Spleen (tissue), 7 donors: ENCODE data around the gene PRR5L.

ENCODE experiments used
- POLR2A ChIP-seq, 3 donors: fragments of 450-650 bp; IDR thresholded peaks; one replicate each; pipeline ENCODE4 v1.5.1; 2017; ENCODE audit warnings: antibody characterized with exemption in 3 of 3, mild to moderate bottlenecking in 1 of 3
- POLR2AphosphoS5 ChIP-seq, 3 donors: sonication (generic); formaldehyde crosslinking; IDR thresholded peaks; one replicate each; pipeline ENCODE4 v1.5.1; 2017; ENCODE audit warnings: antibody characterized with exemption in 3 of 3
- TF ChIP-seq, protein P1 (sequence below), 11 experiments: fragments of 200-600 bp in 7 of 11; fragments of 450-650 bp in 4 of 11; sonication (generic) in 4 of 11; IDR thresholded peaks in 8 of 11; conservative IDR thresholded peaks in 3 of 11; 1 replicate in 7 of 11; 2 replicates in 4 of 11; pipeline versions ENCODE4 v1.4.0 to v1.8.0; 2016 to 2021; ENCODE audit warnings: antibody characterized with exemption in 11 of 11, inconsistent platforms in 4 of 11, mild to moderate bottlenecking in 1 of 11
- donor health status: DM: no; HTN: no; CAD: no; lungs with moderate emphysema.
- donor health status: DM: no; HTN: no; CAD: no.
- donor health status: DM: no; HTN: no; CAD: no.

DNA sequence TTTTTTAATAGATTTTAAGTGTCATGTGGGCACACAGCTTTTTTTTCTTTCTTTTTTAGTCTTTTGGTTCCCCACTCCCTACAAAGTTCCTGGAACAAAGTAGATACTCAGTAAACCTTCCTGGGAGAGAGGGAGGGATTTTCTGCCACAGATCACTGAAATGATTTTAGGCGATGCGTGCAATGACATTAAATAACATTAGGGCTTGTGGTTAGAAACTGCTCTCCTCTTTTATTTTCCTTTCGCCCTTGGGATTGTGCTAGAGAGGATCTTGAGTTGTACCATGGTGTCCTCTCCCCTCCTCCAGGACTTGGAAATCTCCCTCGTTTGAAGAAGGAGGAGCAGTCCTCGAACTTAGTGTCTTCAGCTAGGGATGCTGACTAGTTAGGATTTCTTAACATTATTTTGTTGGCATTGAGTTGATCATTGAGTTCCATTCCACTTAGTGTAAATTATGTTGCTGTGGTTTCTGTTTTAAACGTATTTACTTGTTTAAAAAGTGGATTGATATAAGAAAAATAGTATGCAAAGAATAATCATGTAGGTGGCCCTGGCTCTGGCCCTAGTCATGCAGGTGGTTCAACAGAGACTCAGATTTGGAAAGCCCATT is 125.6 kb downstream of the PRR5L start:
- TF ChIP-seq POLR2A (IDR thresholded peaks at IDR 0.05) = no peak
- TF ChIP-seq, protein P1, sequence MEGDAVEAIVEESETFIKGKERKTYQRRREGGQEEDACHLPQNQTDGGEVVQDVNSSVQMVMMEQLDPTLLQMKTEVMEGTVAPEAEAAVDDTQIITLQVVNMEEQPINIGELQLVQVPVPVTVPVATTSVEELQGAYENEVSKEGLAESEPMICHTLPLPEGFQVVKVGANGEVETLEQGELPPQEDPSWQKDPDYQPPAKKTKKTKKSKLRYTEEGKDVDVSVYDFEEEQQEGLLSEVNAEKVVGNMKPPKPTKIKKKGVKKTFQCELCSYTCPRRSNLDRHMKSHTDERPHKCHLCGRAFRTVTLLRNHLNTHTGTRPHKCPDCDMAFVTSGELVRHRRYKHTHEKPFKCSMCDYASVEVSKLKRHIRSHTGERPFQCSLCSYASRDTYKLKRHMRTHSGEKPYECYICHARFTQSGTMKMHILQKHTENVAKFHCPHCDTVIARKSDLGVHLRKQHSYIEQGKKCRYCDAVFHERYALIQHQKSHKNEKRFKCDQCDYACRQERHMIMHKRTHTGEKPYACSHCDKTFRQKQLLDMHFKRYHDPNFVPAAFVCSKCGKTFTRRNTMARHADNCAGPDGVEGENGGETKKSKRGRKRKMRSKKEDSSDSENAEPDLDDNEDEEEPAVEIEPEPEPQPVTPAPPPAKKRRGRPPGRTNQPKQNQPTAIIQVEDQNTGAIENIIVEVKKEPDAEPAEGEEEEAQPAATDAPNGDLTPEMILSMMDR (IDR thresholded peaks at IDR 0.05 in 8 of 11, conservative IDR thresholded peaks at IDR 0.05 in 3 of 11) = no peak
- no peak for TF ChIP-seq POLR2AphosphoS5 (IDR thresholded peaks at IDR 0.05)
